Measurements from ENCODE around the gene PTPRN2. TPM values are rescaled to one million over a fixed set of nuclear protein-coding genes. Genes with fewer than 3 reads are reported as not detected.

PTPRN2 gene
- polyA plus RNA-seq, 1 of the 3 experiments (the other 2 are of a cell fraction), result 4.0 TPM

DNA sequence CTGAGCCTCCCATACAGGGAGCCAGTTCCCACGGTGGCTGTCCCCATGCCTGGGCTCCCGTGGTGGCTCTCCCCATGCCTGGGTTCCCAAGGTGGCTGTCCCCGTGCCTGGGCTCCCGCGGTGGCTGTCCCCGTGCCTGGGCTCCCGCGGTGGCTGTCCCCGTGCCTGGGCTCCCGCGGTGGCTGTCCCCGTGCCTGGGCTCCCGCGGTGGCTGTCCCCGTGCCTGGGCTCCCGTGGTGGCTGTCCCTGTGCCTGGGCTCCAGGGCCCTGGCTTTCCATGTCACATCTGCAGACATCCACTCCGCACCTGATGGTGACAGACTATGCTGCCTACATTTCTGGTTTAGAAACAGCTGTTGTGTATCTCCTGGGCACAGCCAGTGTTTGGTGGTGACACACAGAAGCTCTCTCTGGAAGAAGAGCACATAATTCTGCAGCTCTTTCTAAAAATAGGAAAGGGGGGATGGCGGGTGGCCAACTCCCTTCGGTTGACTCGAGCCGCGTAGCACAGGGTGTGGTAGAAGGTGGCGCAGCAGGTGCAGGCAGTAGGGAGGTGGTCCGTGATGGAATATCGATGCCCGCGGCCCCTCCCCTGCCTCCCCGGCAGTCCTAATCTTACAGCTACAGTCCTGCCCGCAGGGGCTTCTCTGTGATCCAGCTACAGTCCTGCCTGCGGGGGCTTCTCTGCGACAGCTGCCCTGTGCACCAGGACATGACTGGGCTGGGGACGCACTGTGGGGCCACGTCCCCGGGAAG lies 999.6 kb downstream of the PTPRN2 start (continued):
- TF ChIP-seq CTCF (IDR thresholded peaks at IDR 0.05) (no peak), GABPA (IDR thresholded peaks at IDR 0.05; ENCODE audit: low read depth) (no peak), SMC3 (IDR thresholded peaks at IDR 0.05; ENCODE audit: low read depth, low read length) (no peak), USF2 (IDR thresholded peaks at IDR 0.05; ENCODE audit: borderline replicate concordance, low read depth, low read length) (no peak)

- Histone ChIP-seq H3K9me3 (no peaks in the 10 kb centered on the region), H3K9me2 (no peaks in the 10 kb centered on the region), H3K9ac (no peak overlapping the region), H3K4me3 (ENCODE audit: low read depth in 2 of 2, low read length in 1 of 2) (no peak overlapping the region), H3K4me2 (no peak overlapping the region), H3K27me3 (ENCODE audit: insufficient read depth) (no peaks in the 10 kb centered on the region), H3F3A (replicated peaks; ENCODE audit: insufficient read depth) (no peaks in the 10 kb centered on the region), H3K79me2 (ENCODE audit: insufficient read depth) (no peaks in the 10 kb centered on the region), H3K36me3 (replicated peaks in 1 of 2; ENCODE audit: control insufficient read depth in 1 of 2, insufficient read depth in 2 of 2, low read length in 1 of 2) (peaks cover 0 to 7% of the 10 kb centered on the region in 2 experiments), H2AFZ (ENCODE audit: low read depth) (no peak overlapping the region), H3K27ac (ENCODE audit: low read depth in 2 of 2, low read length in 1 of 2) (no peak overlapping the region), H4K20me1 (ENCODE audit: insufficient read depth) (no peaks in the 10 kb centered on the region), H3K4me1 (ENCODE audit: control insufficient read depth in 1 of 2, insufficient read depth in 2 of 2, low read depth in 1 of 2, low read length in 1 of 2) (no peaks in the 10 kb centered on the region)
- ChIA-PET CTCF (no interaction called here), POLR2A (no interaction called here)
- DNase-seq, result no peak
- 84% methylated on average over 12 of the region's 12 CpGs for WGBS (ENCODE audit: low lambda C conversion rate)
- TF ChIP-seq MXI1 (IDR thresholded peaks at IDR 0.05; ENCODE audit: low read depth, low read length), result no peak
- no peak for TF ChIP-seq FOXM1 (IDR thresholded peaks at IDR 0.05; ENCODE audit: low read depth)
These were observed 1000.4 kb downstream of the PTPRN2 start for GRCh38 chr7:157587051-157587804.

- no peak overlapping the region for H3K4me3 ChIP-seq (ENCODE audit: low read depth in 2 of 2, low read length in 1 of 2)
- no peaks in the 10 kb centered on the region for H3K4me1 ChIP-seq (ENCODE audit: control insufficient read depth in 1 of 2, insufficient read depth in 2 of 2, low read depth in 1 of 2, low read length in 1 of 2)
- POLR2A ChIA-PET, result no interaction called here
- no peaks in the 10 kb centered on the region for H3K79me2 ChIP-seq (ENCODE audit: insufficient read depth)
- peaks cover 0 to 5% of the 10 kb centered on the region in 2 experiments for H3K36me3 ChIP-seq (replicated peaks in 1 of 2; ENCODE audit: control insufficient read depth in 1 of 2, insufficient read depth in 2 of 2, low read length in 1 of 2)
- no peaks in the 10 kb centered on the region for H3K27me3 ChIP-seq (ENCODE audit: insufficient read depth)
- H3F3A ChIP-seq (replicated peaks; ENCODE audit: insufficient read depth), result no peaks in the 10 kb centered on the region
- no peak overlapping the region for H2AFZ ChIP-seq (ENCODE audit: low read depth)
- H3K27ac ChIP-seq (ENCODE audit: low read depth in 2 of 2, low read length in 1 of 2), result no peak overlapping the region
- WGBS (ENCODE audit: low lambda C conversion rate), result 77% methylated on average over 13 of the region's 15 CpGs
- no peaks in the 10 kb centered on the region for H3K9me3 ChIP-seq
- H4K20me1 ChIP-seq (ENCODE audit: insufficient read depth), result no peaks in the 10 kb centered on the region
- H3K9ac ChIP-seq, result no peak overlapping the region
- TF ChIP-seq ZBTB33 (IDR thresholded peaks at IDR 0.05; ENCODE audit: borderline replicate concordance, low read depth) (no peak), FOXJ3 (CRISPR knock-in tag; IDR thresholded peaks at IDR 0.05) (no peak), CHD2 (IDR thresholded peaks at IDR 0.05; ENCODE audit: low read length, partially characterized antibody) (no peak), USF2 (IDR thresholded peaks at IDR 0.05; ENCODE audit: borderline replicate concordance, low read depth, low read length) (no peak), PBX3 (IDR thresholded peaks at IDR 0.05) (no peak)
- TF ChIP-seq, protein P1, sequence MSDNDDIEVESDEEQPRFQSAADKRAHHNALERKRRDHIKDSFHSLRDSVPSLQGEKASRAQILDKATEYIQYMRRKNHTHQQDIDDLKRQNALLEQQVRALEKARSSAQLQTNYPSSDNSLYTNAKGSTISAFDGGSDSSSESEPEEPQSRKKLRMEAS (IDR thresholded peaks at IDR 0.05; ENCODE audit: low read depth), result no peak
- DNase-seq, result no peak
- no peaks in the 10 kb centered on the region for H3K9me2 ChIP-seq
- CTCF ChIA-PET, result interaction anchor here (0.7 kb wide), 1 partner anchor 15 kb away, joined by 3 read pairs; no protein-coding TSS in a partner anchor
- no peak overlapping the region for H3K4me2 ChIP-seq
These were observed 1001.1 kb downstream of the PTPRN2 start for GRCh38 chr7:157586426-157586955.
